HCT116 (cell line): ENCODE measurements around the gene RALGPS2. TPM values are rescaled to one million over a fixed set of nuclear protein-coding genes. Genes with fewer than 3 reads are reported as not detected.

Experiments
- ATAC-seq: fragments of 200-7000 bp; cut with Tn5 transposase; 2 replicates; pipeline ENCODE4 v1.9.1; 2020; ENCODE audit warnings: mild to moderate bottlenecking, moderate library complexity
- BruUV-seq: library from RNA; stranded (reverse); fragments of 400-500 nt; replicated peaks from 2 replicates; lab custom pipeline; 2021; lab: Mats Ljungman, UMichigan
- CTCF ChIA-PET: fragments of 300-600 bp; sonication (Branson Sonifier 250); formaldehyde crosslinking; loops from one replicate; lab custom pipeline; 2021; ENCODE audit warnings: antibody characterized with exemption; lab: Charles Lee
- POLR2A ChIA-PET: fragments of 300-600, 350-600 bp; sonication (Branson Sonifier 250); formaldehyde crosslinking; loops from one replicate; lab custom pipeline; 2021; ENCODE audit warnings: antibody characterized with exemption; lab: Charles Lee
- RAD21 ChIA-PET, 2 experiments: fragments of 300-600 bp; sonication (Branson Sonifier 250); formaldehyde crosslinking; loops; one replicate each; lab custom pipeline; 2023; ENCODE audit warnings: low total read pairs in 2 of 2; ENCODE audit not compliant: uncharacterized antibody in 2 of 2, unreplicated experiment in 2 of 2, low non-redundant PET in 1 of 2; lab: Charles Lee
- DNase-seq: peaks from one replicate; pipeline ENCODE4 v3.0.0-alpha.2; 2010; ENCODE audit warnings: low read depth, low spot score
- H2AFZ ChIP-seq: fragments of 200-600 bp; shearing (Covaris generic), sonication (generic); 2 replicates; pipeline ENCODE4 v1.6.1; 2017; ENCODE audit warnings: low read depth, mixed run types, mixed read lengths, antibody characterized with exemption, low read length; ENCODE audit not compliant: poor library complexity, severe bottlenecking
- H3K27ac ChIP-seq: 2 replicates; pipeline ENCODE4 v1.5.1; 2012; ENCODE audit warnings: low read depth, low read length
- H3K27me3 ChIP-seq: fragments of 200-600 bp; sonication (generic); 2 replicates; pipeline ENCODE4 v1.6.1; 2016; ENCODE audit warnings: mixed run types, low read length, mixed read lengths; ENCODE audit not compliant: insufficient read depth
- H3K36me3 ChIP-seq, 2 experiments: fragments of 200-500 bp in 1 of 2; fragments of 200-600 bp in 1 of 2; sonication (Bioruptor generic) in 1 of 2; sonication (generic) in 1 of 2; 2 replicates each; pipeline versions ENCODE4 v1.5.1 to v1.6.1; 2014 to 2016; ENCODE audit warnings: low read length in 2 of 2, inconsistent platforms in 1 of 2, mixed read lengths in 1 of 2, mixed run types in 1 of 2; ENCODE audit not compliant: insufficient read depth in 2 of 2, control insufficient read depth in 1 of 2
- H3K4me1 ChIP-seq, 2 experiments: fragments of 200-600 bp in 1 of 2; sonication (generic) in 1 of 2; 2 replicates each; pipeline versions ENCODE4 v1.5.1 to v1.6.1; 2012 to 2017; ENCODE audit warnings: low read length in 2 of 2, inconsistent platforms in 1 of 2, mild to moderate bottlenecking in 1 of 2, mixed read lengths in 1 of 2, mixed run types in 1 of 2, moderate library complexity in 1 of 2; ENCODE audit not compliant: insufficient read depth in 2 of 2, control insufficient read depth in 1 of 2
- H3K4me2 ChIP-seq: fragments of 200-600 bp; sonication (generic); 2 replicates; pipeline ENCODE4 v1.6.1; 2017; ENCODE audit warnings: mixed run types, low read length, mixed read lengths
- H3K4me3 ChIP-seq, 2 experiments: fragments of 200-600 bp in 1 of 2; sonication (generic) in 1 of 2; replicated peaks in 1 of 2; 2 replicates each; pipeline ENCODE4 v1.5.1; 2011 to 2016; ENCODE audit warnings: low read length in 2 of 2, control low read depth in 1 of 2, low read depth in 1 of 2, mild to moderate bottlenecking in 1 of 2, mixed read lengths in 1 of 2, mixed run types in 1 of 2
- H3K79me2 ChIP-seq: fragments of 200-600 bp; sonication (generic); 2 replicates; pipeline ENCODE4 v1.6.1; 2017; ENCODE audit warnings: mild to moderate bottlenecking, mixed run types, low read length, moderate library complexity, mixed read lengths; ENCODE audit not compliant: insufficient read depth
- H3K9ac ChIP-seq: fragments of 200-600 bp; sonication (generic); 2 replicates; pipeline ENCODE4 v1.6.1; 2016; ENCODE audit warnings: low read length, mixed read lengths
- H3K9me2 ChIP-seq: fragments of 200-600 bp; sonication (generic), shearing (Covaris generic); 2 replicates; pipeline ENCODE4 v1.6.1; 2017; ENCODE audit warnings: mixed run types, mild to moderate bottlenecking, moderate library complexity; ENCODE audit not compliant: insufficient read depth
- H3K9me3 ChIP-seq, 2 experiments: fragments of 200-500 bp in 1 of 2; fragments of 200-600 bp in 1 of 2; sonication (Bioruptor generic) in 1 of 2; sonication (generic) in 1 of 2; 2 replicates each; pipeline ENCODE4 v1.6.1; 2014 to 2017; ENCODE audit warnings: low read length in 2 of 2, mixed read lengths in 2 of 2, inconsistent platforms in 1 of 2, low read depth in 1 of 2, mild to moderate bottlenecking in 1 of 2, mixed run types in 1 of 2, moderate library complexity in 1 of 2; ENCODE audit not compliant: control insufficient read depth in 1 of 2, insufficient read depth in 1 of 2
- H4K20me1 ChIP-seq: fragments of 200-600 bp; sonication (generic), shearing (Covaris generic); 2 replicates; pipeline ENCODE4 v1.6.1; 2017; ENCODE audit warnings: mixed run types, mild to moderate bottlenecking, moderate library complexity; ENCODE audit not compliant: insufficient read depth
- CBX3 ChIP-seq: IDR thresholded peaks from 2 replicates; pipeline ENCODE4 v1.6.1; 2012; ENCODE audit warnings: low read depth
- ELF1 ChIP-seq: IDR thresholded peaks from 2 replicates; pipeline ENCODE4 v1.6.1; 2012; ENCODE audit warnings: low read depth, borderline replicate concordance
- EZH2 ChIP-seq: fragments of 200-600 bp; sonication (generic); IDR thresholded peaks from 2 replicates; pipeline ENCODE4 v1.6.1; 2017; ENCODE audit warnings: antibody characterized with exemption, mixed run types
- FOSL1 ChIP-seq: IDR thresholded peaks from 2 replicates; pipeline ENCODE4 v1.6.1; 2012; ENCODE audit warnings: low read depth
- SP1 ChIP-seq: IDR thresholded peaks from 2 replicates; pipeline ENCODE4 v1.6.1; 2012; ENCODE audit warnings: low read depth
- TCF7L2 ChIP-seq: IDR thresholded peaks from 2 replicates; pipeline ENCODE4 v1.7.0; 2011; ENCODE audit warnings: borderline replicate concordance, inconsistent platforms; ENCODE audit not compliant: insufficient read depth, insufficient read length; ENCODE audit errors: extremely low read depth
- YY1 ChIP-seq: IDR thresholded peaks from 2 replicates; pipeline ENCODE4 v1.6.1; 2011; ENCODE audit warnings: low read length, low read depth, moderate library complexity, mild to moderate bottlenecking; ENCODE audit not compliant: insufficient replicate concordance; ENCODE audit errors: extremely low read depth
- ZFX ChIP-seq: fragments of 450-650 bp; IDR thresholded peaks from 2 replicates; pipeline ENCODE4 v1.6.1; 2017
- ZNF274 ChIP-seq: fragments of 200-500 bp; sonication (Bioruptor generic); IDR thresholded peaks from 2 replicates; pipeline ENCODE4 v1.6.1; 2014; ENCODE audit warnings: mild to moderate bottlenecking, low read depth, low read length, inconsistent platforms
- intact Hi-C: fragments of 100-400 bp; cut with micrococcal nuclease; formaldehyde crosslinking; loops from 2 replicates; pipeline ENCODE4 v1.10.0; 2022
- total RNA-seq: library from RNA; stranded (reverse); gene quantifications from one replicate; pipeline ENCODE4 v1.2.1, GENCODE V29; 2021; ENCODE audit not compliant: unreplicated experiment
- TF ChIP-seq, protein P1 (sequence below): IDR thresholded peaks from 2 replicates; pipeline ENCODE4 v1.6.1; 2012
- TF ChIP-seq, protein P2 (sequence below): IDR thresholded peaks from 2 replicates; pipeline ENCODE4 v1.6.1; 2012; ENCODE audit warnings: low read depth
- TF ChIP-seq, protein P3 (sequence below): IDR thresholded peaks from 2 replicates; pipeline ENCODE4 v1.6.1; 2012

The RALGPS2 gene
- total RNA-seq, 1 experiment from 2014 or later, result 25.6 TPM

DNA sequence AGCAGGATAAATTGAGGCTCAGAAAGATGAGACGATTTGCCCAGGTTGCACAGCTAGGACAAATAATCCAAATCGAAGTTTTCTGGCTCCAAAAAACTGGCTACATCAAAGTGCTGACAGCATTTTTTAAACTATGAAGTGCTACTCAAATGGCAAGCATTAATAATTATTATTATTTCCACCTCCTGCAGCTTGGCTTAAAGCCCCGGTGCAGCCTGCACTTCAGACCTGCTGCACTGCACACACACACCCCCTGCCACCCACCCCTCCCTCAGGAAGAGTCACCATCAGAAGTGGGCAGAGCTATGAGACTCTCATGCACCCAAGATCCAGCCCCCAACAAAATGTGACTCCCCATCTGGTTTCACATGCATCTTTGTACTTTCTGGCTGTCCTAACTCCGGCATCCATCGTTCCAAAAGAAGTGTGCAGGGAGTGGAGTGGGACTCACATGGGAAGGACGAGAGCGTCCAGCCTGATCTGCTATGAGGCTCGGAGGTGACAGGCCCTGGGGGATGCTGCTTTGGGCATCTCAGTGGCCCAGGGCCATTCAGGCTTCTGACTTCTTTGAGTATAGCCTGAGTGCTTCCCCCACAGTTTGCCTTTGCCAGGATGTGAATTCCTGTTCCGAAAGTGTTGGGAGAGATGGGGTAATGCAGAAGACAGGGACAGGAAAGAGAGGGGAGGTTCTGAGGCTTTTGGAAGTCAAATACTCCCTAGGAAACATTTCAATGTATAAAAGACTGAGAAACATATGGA lies 235.6 kb downstream of the RALGPS2 start:
- no peak for TF ChIP-seq ZFX
- TF ChIP-seq FOSL1, result no peak
- TF ChIP-seq ELF1, result no peak
- TF ChIP-seq ZNF274, result no peak
- no peak for TF ChIP-seq YY1
- TF ChIP-seq CBX3, result no peak
- TF ChIP-seq, protein P1, sequence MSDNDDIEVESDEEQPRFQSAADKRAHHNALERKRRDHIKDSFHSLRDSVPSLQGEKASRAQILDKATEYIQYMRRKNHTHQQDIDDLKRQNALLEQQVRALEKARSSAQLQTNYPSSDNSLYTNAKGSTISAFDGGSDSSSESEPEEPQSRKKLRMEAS, result no peak
- TF ChIP-seq, protein P2, sequence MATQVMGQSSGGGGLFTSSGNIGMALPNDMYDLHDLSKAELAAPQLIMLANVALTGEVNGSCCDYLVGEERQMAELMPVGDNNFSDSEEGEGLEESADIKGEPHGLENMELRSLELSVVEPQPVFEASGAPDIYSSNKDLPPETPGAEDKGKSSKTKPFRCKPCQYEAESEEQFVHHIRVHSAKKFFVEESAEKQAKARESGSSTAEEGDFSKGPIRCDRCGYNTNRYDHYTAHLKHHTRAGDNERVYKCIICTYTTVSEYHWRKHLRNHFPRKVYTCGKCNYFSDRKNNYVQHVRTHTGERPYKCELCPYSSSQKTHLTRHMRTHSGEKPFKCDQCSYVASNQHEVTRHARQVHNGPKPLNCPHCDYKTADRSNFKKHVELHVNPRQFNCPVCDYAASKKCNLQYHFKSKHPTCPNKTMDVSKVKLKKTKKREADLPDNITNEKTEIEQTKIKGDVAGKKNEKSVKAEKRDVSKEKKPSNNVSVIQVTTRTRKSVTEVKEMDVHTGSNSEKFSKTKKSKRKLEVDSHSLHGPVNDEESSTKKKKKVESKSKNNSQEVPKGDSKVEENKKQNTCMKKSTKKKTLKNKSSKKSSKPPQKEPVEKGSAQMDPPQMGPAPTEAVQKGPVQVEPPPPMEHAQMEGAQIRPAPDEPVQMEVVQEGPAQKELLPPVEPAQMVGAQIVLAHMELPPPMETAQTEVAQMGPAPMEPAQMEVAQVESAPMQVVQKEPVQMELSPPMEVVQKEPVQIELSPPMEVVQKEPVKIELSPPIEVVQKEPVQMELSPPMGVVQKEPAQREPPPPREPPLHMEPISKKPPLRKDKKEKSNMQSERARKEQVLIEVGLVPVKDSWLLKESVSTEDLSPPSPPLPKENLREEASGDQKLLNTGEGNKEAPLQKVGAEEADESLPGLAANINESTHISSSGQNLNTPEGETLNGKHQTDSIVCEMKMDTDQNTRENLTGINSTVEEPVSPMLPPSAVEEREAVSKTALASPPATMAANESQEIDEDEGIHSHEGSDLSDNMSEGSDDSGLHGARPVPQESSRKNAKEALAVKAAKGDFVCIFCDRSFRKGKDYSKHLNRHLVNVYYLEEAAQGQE, result no peak
- no peak for TF ChIP-seq SP1
- TF ChIP-seq, protein P3, sequence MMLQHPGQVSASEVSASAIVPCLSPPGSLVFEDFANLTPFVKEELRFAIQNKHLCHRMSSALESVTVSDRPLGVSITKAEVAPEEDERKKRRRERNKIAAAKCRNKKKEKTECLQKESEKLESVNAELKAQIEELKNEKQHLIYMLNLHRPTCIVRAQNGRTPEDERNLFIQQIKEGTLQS, result no peak
- no peak for TF ChIP-seq TCF7L2
- no peak for TF ChIP-seq EZH2
- no peaks in the 10 kb centered on the region for H3K36me3 ChIP-seq
- H3K79me2 ChIP-seq, result no peaks in the 10 kb centered on the region
- no peak for ATAC-seq
- no peaks in the 10 kb centered on the region for H4K20me1 ChIP-seq
- ChIA-PET RAD21 (no interaction called here), POLR2A (no interaction called here), CTCF (no interaction called here)
- intact Hi-C loops, result no loop called here
- no TSS peak for BruUV-seq
- no peak overlapping the region for H3K4me3 ChIP-seq
- no peaks in the 10 kb centered on the region for H3K4me1 ChIP-seq
- H3K9ac ChIP-seq, result no peak overlapping the region
- H2AFZ ChIP-seq, result no peak overlapping the region
- no peak overlapping the region for H3K4me2 ChIP-seq
- no peaks in the 10 kb centered on the region for H3K9me2 ChIP-seq
- no peak for DNase-seq
- H3K27me3 ChIP-seq, result no peaks in the 10 kb centered on the region
- no peak overlapping the region for H3K27ac ChIP-seq
- H3K9me3 ChIP-seq, result no peaks in the 10 kb centered on the region; a peak in 1 of 4 replicates
